H9 (cell line): ENCODE results near the gene L3MBTL1. TPM values are rescaled to one million over a fixed set of nuclear protein-coding genes. Genes with fewer than 3 reads are reported as not detected.

Experiments
- DNase-seq: peaks from one replicate; pipeline ENCODE4 v3.0.0-alpha.2; 2017
- H2AFZ ChIP-seq: one replicate; pipeline ENCODE4 v1.6.1; 2013; ENCODE audit warnings: mild to moderate bottlenecking, low read length, control low read depth, moderate library complexity
- H2AK5ac ChIP-seq: 2 replicates; pipeline ENCODE4 v1.6.1; 2013; ENCODE audit warnings: low read length, control low read depth, mixed read lengths; ENCODE audit not compliant: insufficient read length
- H2BK120ac ChIP-seq: one replicate; pipeline ENCODE4 v1.6.1; 2013; ENCODE audit warnings: low read depth, mild to moderate bottlenecking, low read length, control low read depth, inconsistent platforms; ENCODE audit not compliant: poor library complexity, severe bottlenecking
- H2BK12ac ChIP-seq: 2 replicates; pipeline ENCODE4 v1.6.1; 2013; ENCODE audit warnings: low read length, control low read depth, mixed read lengths, low read depth; ENCODE audit not compliant: insufficient read length
- H2BK15ac ChIP-seq: 2 replicates; pipeline ENCODE4 v1.6.1; 2013; ENCODE audit warnings: low read depth, low read length, control low read depth
- H2BK20ac ChIP-seq: one replicate; pipeline ENCODE4 v1.6.1; 2013; ENCODE audit warnings: low read depth, mild to moderate bottlenecking, low read length, control low read depth, inconsistent platforms; ENCODE audit not compliant: poor library complexity, severe bottlenecking
- H2BK5ac ChIP-seq: 2 replicates; pipeline ENCODE4 v1.6.1; 2013; ENCODE audit warnings: low read length, control low read depth, mixed read lengths; ENCODE audit not compliant: insufficient read length
- H3K14ac ChIP-seq: 2 replicates; pipeline ENCODE4 v1.6.1; 2013; ENCODE audit warnings: low read length, control low read depth; ENCODE audit not compliant: insufficient read depth
- H3K18ac ChIP-seq: 2 replicates; pipeline ENCODE4 v1.6.1; 2013; ENCODE audit warnings: low read depth, mild to moderate bottlenecking, mixed read lengths, low read length, control low read depth; ENCODE audit not compliant: insufficient read length
- H3K23ac ChIP-seq: 2 replicates; pipeline ENCODE4 v1.6.1; 2013; ENCODE audit warnings: low read length, control low read depth, mixed read lengths, low read depth; ENCODE audit not compliant: insufficient read length
- H3K23me2 ChIP-seq: 2 replicates; pipeline ENCODE4 v1.6.1; 2013; ENCODE audit warnings: low read depth, mild to moderate bottlenecking, mixed read lengths, low read length, control low read depth; ENCODE audit not compliant: insufficient read length, poor library complexity, severe bottlenecking
- H3K27ac ChIP-seq: 2 replicates; pipeline ENCODE4 v1.5.1; 2013; ENCODE audit warnings: low read length, control low read depth, mixed read lengths, low read depth; ENCODE audit not compliant: insufficient read length
- H3K27me3 ChIP-seq: 2 replicates; pipeline ENCODE4 v1.6.1; 2013; ENCODE audit warnings: low read length, control low read depth, inconsistent platforms; ENCODE audit not compliant: insufficient read depth
- H3K4ac ChIP-seq: 2 replicates; pipeline ENCODE4 v1.6.1; 2013; ENCODE audit warnings: low read depth, mild to moderate bottlenecking, control low read depth, inconsistent platforms, low read length, moderate library complexity
- H3K4me1 ChIP-seq: 2 replicates; pipeline ENCODE4 v1.6.1; 2013; ENCODE audit warnings: low read length, control low read depth, inconsistent platforms; ENCODE audit not compliant: insufficient read depth
- H3K4me2 ChIP-seq: 2 replicates; pipeline ENCODE4 v1.6.1; 2013; ENCODE audit warnings: low read length, control low read depth, mixed read lengths; ENCODE audit not compliant: insufficient read length, insufficient read depth
- H3K56ac ChIP-seq: 2 replicates; pipeline ENCODE4 v1.6.1; 2013; ENCODE audit warnings: low read depth, mild to moderate bottlenecking, mixed read lengths, low read length, control low read depth; ENCODE audit not compliant: insufficient read length
- H3K79me1 ChIP-seq: 2 replicates; pipeline ENCODE4 v1.6.1; 2013; ENCODE audit warnings: low read depth, mild to moderate bottlenecking, moderate library complexity, low read length, control low read depth, inconsistent platforms; ENCODE audit not compliant: insufficient read depth, poor library complexity, severe bottlenecking
- H3K79me2 ChIP-seq: 2 replicates; pipeline ENCODE4 v1.6.1; 2013; ENCODE audit warnings: low read length, control low read depth, inconsistent platforms; ENCODE audit not compliant: insufficient read depth
- H3K9ac ChIP-seq: 2 replicates; pipeline ENCODE4 v1.6.1; 2013; ENCODE audit warnings: low read length, control low read depth, mixed read lengths; ENCODE audit not compliant: insufficient read length; ENCODE audit errors: extremely low read depth
- H3K9me3 ChIP-seq: one replicate; pipeline ENCODE4 v1.6.1; 2013; ENCODE audit warnings: low read depth, low read length, inconsistent platforms; ENCODE audit not compliant: control insufficient read depth
- H3T11ph ChIP-seq: one replicate; pipeline ENCODE4 v1.6.1; 2013; ENCODE audit warnings: mild to moderate bottlenecking, low read length, control low read depth, inconsistent platforms
- H4K20me1 ChIP-seq: one replicate; pipeline ENCODE4 v1.6.1; 2013; ENCODE audit not compliant: control insufficient read depth, insufficient read length, insufficient read depth
- H4K5ac ChIP-seq: 2 replicates; pipeline ENCODE4 v1.6.1; 2013; ENCODE audit warnings: low read depth, mild to moderate bottlenecking, mixed read lengths, low read length, control low read depth; ENCODE audit not compliant: insufficient read length
- H4K8ac ChIP-seq: replicated peaks from 2 replicates; pipeline ENCODE4 v1.6.1; 2013; ENCODE audit warnings: low read length, control low read depth, mixed read lengths, low read depth; ENCODE audit not compliant: insufficient read length
- H4K91ac ChIP-seq: 2 replicates; pipeline ENCODE4 v1.6.1; 2013; ENCODE audit warnings: low read depth, mild to moderate bottlenecking, moderate library complexity, mixed read lengths, low read length, control low read depth; ENCODE audit not compliant: insufficient read length
- H3K27ac Mint-ChIP-seq, 3 experiments: 2 replicates in 2 of 3; 3 replicates in 1 of 3; pipeline ENCODE4 v1.8.0; 2020 to 2021; ENCODE audit warnings: mixed read lengths in 3 of 3, mild to moderate bottlenecking in 1 of 3, moderate library complexity in 1 of 3
- H3K27me3 Mint-ChIP-seq: 2 replicates; pipeline ENCODE4 v1.8.0; 2021; ENCODE audit warnings: low read depth, mild to moderate bottlenecking, moderate library complexity, mixed read lengths
- H3K36me3 Mint-ChIP-seq, 3 experiments: 2 replicates in 2 of 3; 3 replicates in 1 of 3; pipeline ENCODE4 v1.8.0; 2020 to 2021; ENCODE audit warnings: low read depth in 3 of 3, mixed read lengths in 3 of 3; ENCODE audit not compliant: insufficient read depth in 1 of 3
- H3K4me1 Mint-ChIP-seq, 2 experiments: 2 replicates each; pipeline ENCODE4 v1.8.0; 2020; ENCODE audit warnings: mixed read lengths in 2 of 2
- H3K4me3 Mint-ChIP-seq, 2 experiments: 2 replicates in 1 of 2; 3 replicates in 1 of 2; pipeline ENCODE4 v1.8.0; 2020 to 2021; ENCODE audit warnings: mild to moderate bottlenecking in 2 of 2, mixed read lengths in 2 of 2, moderate library complexity in 1 of 2
- H3K9me3 Mint-ChIP-seq, 2 experiments: 2 replicates in 1 of 2; 3 replicates in 1 of 2; pipeline ENCODE4 v1.8.0; 2020; ENCODE audit warnings: mild to moderate bottlenecking in 2 of 2, mixed read lengths in 2 of 2, moderate library complexity in 1 of 2
- CTCF ChIP-seq: fragments of 200-600 bp; sonication (generic); conservative IDR thresholded peaks from 3 replicates; pipeline ENCODE4 v1.8.0; 2021; ENCODE audit warnings: antibody characterized with exemption, mild to moderate bottlenecking
- WGBS: extraction: QIAGEN DNeasy Blood & Tissue Kit; methylation state at CpG from one replicate; pipeline ENCODE4 v1.1.7; 2013; ENCODE audit warnings: missing lambda C conversion rate, low lambda C conversion rate, mixed read lengths; ENCODE audit not compliant: insufficient read length; ENCODE audit errors: extremely low coverage; 5-methylcytosine and 5-hydroxymethylcytosine counted together
- total RNA-seq: library from RNA; stranded (reverse); gene quantifications from 2 replicates; pipeline ENCODE4 v1.2.1, GENCODE V29; 2021

L3MBTL1 gene
- total RNA-seq, 1 experiment from 2014 or later, result 19.9 TPM

- H2BK15ac ChIP-seq, result no peak overlapping the region
- no peak overlapping the region for H3T11ph ChIP-seq
- no peak overlapping the region for H2BK5ac ChIP-seq
- peak overlapping the region; percentile 66 for H3K14ac ChIP-seq
- no peak overlapping the region for H2BK20ac ChIP-seq
- H3K4me2 ChIP-seq, result peak overlapping the region; percentile 88
- H3K18ac ChIP-seq, result peak overlapping the region; percentile 59
- no peak overlapping the region for H3K27ac ChIP-seq
- Mint-ChIP-seq H3K27me3 (no peaks in the 10 kb centered on the region), H3K36me3 (peaks cover 3 to 24% (median 19%) of the 10 kb centered on the region in 3 experiments), H3K9me3 (no peaks in the 10 kb centered on the region; a peak in 1 of 5 replicates), H3K27ac (peak overlapping the region; percentile 70 to 98 (median 82); a peak in 5 of 7 replicates), H3K4me1 (peaks cover 8 to 12% of the 10 kb centered on the region in 2 experiments), H3K4me3 (peak overlapping the region; percentile 85 to 91)
- no peak overlapping the region for H2BK12ac ChIP-seq
- peaks cover 6% of the 10 kb centered on the region for H3K23me2 ChIP-seq
- H4K20me1 ChIP-seq, result no peaks in the 10 kb centered on the region
- H4K5ac ChIP-seq, result no peak overlapping the region
- no peaks in the 10 kb centered on the region for H3K4me1 ChIP-seq
- H3K27me3 ChIP-seq, result no peaks in the 10 kb centered on the region
- H3K9ac ChIP-seq, result peak overlapping the region; percentile 74
- DNase-seq, result peak; percentile 98
- H3K9me3 ChIP-seq, result no peaks in the 10 kb centered on the region
- no peak overlapping the region for H3K23ac ChIP-seq
- H3K4ac ChIP-seq, result no peak overlapping the region
- peak; percentile 13; the same call in 1 of the 3 replicates for TF ChIP-seq CTCF
- no peak overlapping the region for H4K91ac ChIP-seq
- H2BK120ac ChIP-seq, result no peak overlapping the region
- no CpG with 5 or more reads among the region's 39 CpGs for WGBS
- H3K79me1 ChIP-seq, result no peaks in the 10 kb centered on the region
- H3K56ac ChIP-seq, result no peak overlapping the region
- H4K8ac ChIP-seq, result no peak overlapping the region
- H2AFZ ChIP-seq, result no peak overlapping the region
- H3K79me2 ChIP-seq, result no peaks in the 10 kb centered on the region
- H2AK5ac ChIP-seq, result no peak overlapping the region
Observed at GRCh38 chr20:43513931-43514647, 6.6 kb downstream of the L3MBTL1 start.
